IMR-90 (cell line): ENCODE measurements around the gene SUGCT.

Experiments
- CEBPB ChIP-seq: IDR thresholded peaks from 2 replicates; pipeline ENCODE4 v1.6.1; 2012; ENCODE audit warnings: low read depth, low read length, improper control_type of control experiment
- CTCF ChIP-seq: conservative IDR thresholded peaks from 2 replicates; pipeline ENCODE4 v1.5.1; 2012; ENCODE audit warnings: mild to moderate bottlenecking, low read depth, low read length, improper control_type of control experiment
- POLR2A ChIP-seq: IDR thresholded peaks from 2 replicates; pipeline ENCODE4 v1.6.1; 2012; ENCODE audit warnings: mild to moderate bottlenecking, low read depth, low read length
- RCOR1 ChIP-seq: IDR thresholded peaks from 2 replicates; pipeline ENCODE4 v1.6.1; 2012; ENCODE audit warnings: mild to moderate bottlenecking, low read length, improper control_type of control experiment; ENCODE audit not compliant: insufficient replicate concordance

- TF ChIP-seq POLR2A = no peak
- no peak for TF ChIP-seq CEBPB
- no peak for TF ChIP-seq CTCF
- no peak for TF ChIP-seq RCOR1
Measured at GRCh38 chr7:40330408-40330807, 195.6 kb downstream of the SUGCT start.
